ENCODE data around the gene DRC7.

DNA sequence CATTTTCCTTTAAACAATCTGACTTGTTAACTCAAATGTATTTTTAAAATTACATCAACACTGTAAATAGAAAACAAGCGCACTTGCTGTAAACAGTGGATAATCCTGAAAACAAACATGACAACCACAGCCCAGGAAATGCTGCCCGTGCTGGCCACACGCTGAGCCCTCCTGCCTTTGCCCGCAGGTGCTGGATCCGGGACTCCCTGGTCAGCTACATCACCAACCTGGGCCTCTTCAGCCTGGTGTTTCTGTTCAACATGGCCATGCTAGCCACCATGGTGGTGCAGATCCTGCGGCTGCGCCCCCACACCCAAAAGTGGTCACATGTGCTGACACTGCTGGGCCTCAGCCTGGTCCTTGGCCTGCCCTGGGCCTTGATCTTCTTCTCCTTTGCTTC lies 33.1 kb upstream of the DRC7 start:
- TF ChIP-seq, protein P1, sequence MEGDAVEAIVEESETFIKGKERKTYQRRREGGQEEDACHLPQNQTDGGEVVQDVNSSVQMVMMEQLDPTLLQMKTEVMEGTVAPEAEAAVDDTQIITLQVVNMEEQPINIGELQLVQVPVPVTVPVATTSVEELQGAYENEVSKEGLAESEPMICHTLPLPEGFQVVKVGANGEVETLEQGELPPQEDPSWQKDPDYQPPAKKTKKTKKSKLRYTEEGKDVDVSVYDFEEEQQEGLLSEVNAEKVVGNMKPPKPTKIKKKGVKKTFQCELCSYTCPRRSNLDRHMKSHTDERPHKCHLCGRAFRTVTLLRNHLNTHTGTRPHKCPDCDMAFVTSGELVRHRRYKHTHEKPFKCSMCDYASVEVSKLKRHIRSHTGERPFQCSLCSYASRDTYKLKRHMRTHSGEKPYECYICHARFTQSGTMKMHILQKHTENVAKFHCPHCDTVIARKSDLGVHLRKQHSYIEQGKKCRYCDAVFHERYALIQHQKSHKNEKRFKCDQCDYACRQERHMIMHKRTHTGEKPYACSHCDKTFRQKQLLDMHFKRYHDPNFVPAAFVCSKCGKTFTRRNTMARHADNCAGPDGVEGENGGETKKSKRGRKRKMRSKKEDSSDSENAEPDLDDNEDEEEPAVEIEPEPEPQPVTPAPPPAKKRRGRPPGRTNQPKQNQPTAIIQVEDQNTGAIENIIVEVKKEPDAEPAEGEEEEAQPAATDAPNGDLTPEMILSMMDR (IDR thresholded peaks at IDR 0.05) = no peak
- TF ChIP-seq POLR2A (IDR thresholded peaks at IDR 0.05) = no peak

All from Peyer's patch (tissue), 4 donors.